ENCODE results near the gene SYNDIG1. TPM values are rescaled to one million over a fixed set of nuclear protein-coding genes. Genes with fewer than 3 reads are reported as not detected.

The SYNDIG1 gene
- total RNA-seq, 1 experiment from 2014 or later: not detected

DNA sequence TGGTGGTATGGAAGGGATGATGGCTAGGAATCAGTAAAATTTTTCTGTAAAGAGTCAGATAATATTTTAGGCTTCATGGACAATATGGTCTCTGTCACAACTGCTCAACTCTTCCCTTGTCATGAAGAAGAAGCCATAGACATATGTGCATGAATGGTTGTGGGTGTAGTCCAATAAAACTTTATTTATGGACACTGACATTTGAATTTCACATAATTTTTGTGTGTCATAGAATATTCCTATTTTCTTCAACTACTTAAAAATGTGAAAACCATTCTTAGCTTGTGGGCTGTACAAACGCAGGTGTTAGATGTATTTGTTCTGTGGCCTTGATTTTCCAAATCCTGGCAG lies 59.9 kb downstream of the SYNDIG1 start:
- peaks cover 11% of the 10 kb centered on the region for H3K9me3 Mint-ChIP-seq (ENCODE audit: unreplicated experiment)
- CTCF ChIA-PET: no interaction called here
- no peaks in the 10 kb centered on the region for H3K4me1 Mint-ChIP-seq (ENCODE audit: low read depth, unreplicated experiment)
- no peak overlapping the region for H3K4me3 ChIP-seq (ENCODE audit: low read depth, low read length)
- POLR2A ChIA-PET: no interaction called here
- H3K4me1 ChIP-seq: no peaks in the 10 kb centered on the region
- H3K4me3 Mint-ChIP-seq (ENCODE audit: unreplicated experiment): no peak overlapping the region
- H3K27ac Mint-ChIP-seq (ENCODE audit: unreplicated experiment): no peak overlapping the region
- H3K9me3 ChIP-seq: no peaks in the 10 kb centered on the region
- no peaks in the 10 kb centered on the region for H3K36me3 ChIP-seq (ENCODE audit: control insufficient read depth, insufficient read depth, low read length)
- intact Hi-C loops (cut with micrococcal nuclease; ENCODE audit: unreplicated experiment): no loop called here
- BruUV-seq (replicated peaks): no TSS peak
- no peaks in the 10 kb centered on the region for H3K36me3 Mint-ChIP-seq (ENCODE audit: insufficient read depth, unreplicated experiment)
- H3K27me3 Mint-ChIP-seq (ENCODE audit: insufficient read depth, unreplicated experiment): peaks cover 5% of the 10 kb centered on the region
- H3K27me3 ChIP-seq (replicated peaks; ENCODE audit: control insufficient read depth, insufficient read depth, low read length): no peaks in the 10 kb centered on the region
- TF ChIP-seq, protein P1, sequence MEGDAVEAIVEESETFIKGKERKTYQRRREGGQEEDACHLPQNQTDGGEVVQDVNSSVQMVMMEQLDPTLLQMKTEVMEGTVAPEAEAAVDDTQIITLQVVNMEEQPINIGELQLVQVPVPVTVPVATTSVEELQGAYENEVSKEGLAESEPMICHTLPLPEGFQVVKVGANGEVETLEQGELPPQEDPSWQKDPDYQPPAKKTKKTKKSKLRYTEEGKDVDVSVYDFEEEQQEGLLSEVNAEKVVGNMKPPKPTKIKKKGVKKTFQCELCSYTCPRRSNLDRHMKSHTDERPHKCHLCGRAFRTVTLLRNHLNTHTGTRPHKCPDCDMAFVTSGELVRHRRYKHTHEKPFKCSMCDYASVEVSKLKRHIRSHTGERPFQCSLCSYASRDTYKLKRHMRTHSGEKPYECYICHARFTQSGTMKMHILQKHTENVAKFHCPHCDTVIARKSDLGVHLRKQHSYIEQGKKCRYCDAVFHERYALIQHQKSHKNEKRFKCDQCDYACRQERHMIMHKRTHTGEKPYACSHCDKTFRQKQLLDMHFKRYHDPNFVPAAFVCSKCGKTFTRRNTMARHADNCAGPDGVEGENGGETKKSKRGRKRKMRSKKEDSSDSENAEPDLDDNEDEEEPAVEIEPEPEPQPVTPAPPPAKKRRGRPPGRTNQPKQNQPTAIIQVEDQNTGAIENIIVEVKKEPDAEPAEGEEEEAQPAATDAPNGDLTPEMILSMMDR (IDR thresholded peaks at IDR 0.05; ENCODE audit: insufficient read depth in 1 of 2, low read depth in 1 of 2, low read length in 1 of 2, severe bottlenecking in 1 of 2, unreplicated experiment in 1 of 2): no peak
- DNase-seq: no peak

DNA sequence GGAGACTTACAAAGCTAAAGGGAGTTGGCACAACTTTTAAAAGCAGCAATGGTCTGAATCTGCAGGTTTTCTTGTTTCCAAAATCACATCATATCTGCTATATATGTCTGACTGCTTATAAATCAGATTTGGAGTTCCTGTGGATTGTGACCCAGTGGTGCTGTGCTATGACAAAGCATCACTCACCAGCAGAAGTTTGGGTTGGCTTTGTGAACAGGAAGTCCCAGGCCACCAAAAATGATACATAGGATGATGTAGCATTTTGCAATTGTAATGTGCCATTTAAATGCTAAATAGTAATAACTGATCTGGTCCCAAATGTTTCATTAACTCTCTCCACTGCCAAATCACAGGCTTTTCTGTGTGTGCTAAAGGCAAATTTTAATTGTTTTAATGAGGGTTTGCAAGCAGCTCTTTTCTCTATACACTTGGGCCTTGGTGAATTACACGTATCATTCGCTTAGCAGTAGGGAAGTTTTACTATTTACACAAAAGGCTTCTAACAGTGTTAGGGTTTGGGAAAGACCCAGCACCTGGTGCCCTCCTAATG lies 60.8 kb downstream of the SYNDIG1 start:
- Mint-ChIP-seq H3K4me3 (ENCODE audit: unreplicated experiment) (no peak overlapping the region), H3K27me3 (ENCODE audit: insufficient read depth, unreplicated experiment) (peaks cover 7% of the 10 kb centered on the region), H3K27ac (ENCODE audit: unreplicated experiment) (no peak overlapping the region), H3K36me3 (ENCODE audit: insufficient read depth, unreplicated experiment) (no peaks in the 10 kb centered on the region), H3K9me3 (ENCODE audit: unreplicated experiment) (peaks cover 11% of the 10 kb centered on the region), H3K4me1 (ENCODE audit: low read depth, unreplicated experiment) (no peaks in the 10 kb centered on the region)
- TF ChIP-seq, protein P1 (IDR thresholded peaks at IDR 0.05; ENCODE audit: insufficient read depth in 1 of 2, low read depth in 1 of 2, low read length in 1 of 2, severe bottlenecking in 1 of 2, unreplicated experiment in 1 of 2): no peak
- DNase-seq: no peak
- Histone ChIP-seq H3K4me1 (no peaks in the 10 kb centered on the region), H3K9me3 (no peaks in the 10 kb centered on the region), H3K27me3 (replicated peaks; ENCODE audit: control insufficient read depth, insufficient read depth, low read length) (no peaks in the 10 kb centered on the region), H3K4me3 (ENCODE audit: low read depth, low read length) (no peak overlapping the region), H3K36me3 (ENCODE audit: control insufficient read depth, insufficient read depth, low read length) (no peaks in the 10 kb centered on the region)
- BruUV-seq (replicated peaks): no TSS peak
- intact Hi-C loops (cut with micrococcal nuclease; ENCODE audit: unreplicated experiment): no loop called here
- ChIA-PET CTCF (no interaction called here), POLR2A (no interaction called here)

DNA sequence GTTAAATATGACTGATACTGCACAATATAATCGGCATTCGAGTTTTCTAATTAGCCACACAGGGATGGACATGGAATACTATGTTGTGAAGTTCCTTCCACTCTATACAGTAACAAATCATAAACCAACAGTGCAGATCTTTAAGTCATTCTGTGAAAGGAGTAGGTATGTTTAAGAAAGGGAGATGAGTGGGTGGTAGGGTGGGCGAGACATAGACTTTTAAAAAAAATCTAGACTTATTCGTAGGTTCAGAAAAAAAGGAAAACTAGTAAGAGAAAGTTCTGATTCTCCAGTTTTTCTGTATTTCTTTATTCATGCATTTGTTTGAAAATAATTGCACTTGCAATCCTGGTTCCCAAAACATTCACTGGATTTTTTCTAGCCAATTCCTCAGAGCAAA lies 61.8 kb downstream of the SYNDIG1 start:
- no peak overlapping the region for H3K4me3 Mint-ChIP-seq (ENCODE audit: unreplicated experiment)
- H3K4me1 Mint-ChIP-seq (ENCODE audit: low read depth, unreplicated experiment): no peaks in the 10 kb centered on the region
- TF ChIP-seq, protein P1 (IDR thresholded peaks at IDR 0.05; ENCODE audit: insufficient read depth in 1 of 2, low read depth in 1 of 2, low read length in 1 of 2, severe bottlenecking in 1 of 2, unreplicated experiment in 1 of 2): no peak
- intact Hi-C loops (cut with micrococcal nuclease; ENCODE audit: unreplicated experiment): no loop called here
- no TSS peak for BruUV-seq (replicated peaks)
- H3K36me3 ChIP-seq (ENCODE audit: control insufficient read depth, insufficient read depth, low read length): no peaks in the 10 kb centered on the region
- H3K27me3 Mint-ChIP-seq (ENCODE audit: insufficient read depth, unreplicated experiment): peaks cover 7% of the 10 kb centered on the region
- H3K36me3 Mint-ChIP-seq (ENCODE audit: insufficient read depth, unreplicated experiment): no peaks in the 10 kb centered on the region
- H3K4me3 ChIP-seq (ENCODE audit: low read depth, low read length): no peak overlapping the region
- CTCF ChIA-PET: no interaction called here
- DNase-seq: no peak
- peaks cover 11% of the 10 kb centered on the region for H3K9me3 Mint-ChIP-seq (ENCODE audit: unreplicated experiment)
- H3K27ac Mint-ChIP-seq (ENCODE audit: unreplicated experiment): no peak overlapping the region
- POLR2A ChIA-PET: no interaction called here
- no peaks in the 10 kb centered on the region for H3K27me3 ChIP-seq (replicated peaks; ENCODE audit: control insufficient read depth, insufficient read depth, low read length)
- H3K9me3 ChIP-seq: no peaks in the 10 kb centered on the region
- H3K4me1 ChIP-seq: no peaks in the 10 kb centered on the region
